Brain pericyte (primary cell): ENCODE data around the gene GPR61.

ENCODE experiments used
- DNase-seq: peaks from one replicate; pipeline ENCODE4 v3.0.0-alpha.2; 2012; ENCODE audit warnings: low read depth, low spot score

The GPR61 gene

GRCh38 chr1:109509176-109510134, 30.2 kb upstream of the GPR61 start, which contains the start of gene AMIGO1:
Gene AMIGO1 (minus strand): TSS chr1:109509727. CDS start chr1:109508912, 815 bp downstream.
- DNase-seq, result no peak

- DNase-seq, result no peak
These were observed 26.5 kb upstream of the GPR61 start for GRCh38 chr1:109513110-109513710.

DNA sequence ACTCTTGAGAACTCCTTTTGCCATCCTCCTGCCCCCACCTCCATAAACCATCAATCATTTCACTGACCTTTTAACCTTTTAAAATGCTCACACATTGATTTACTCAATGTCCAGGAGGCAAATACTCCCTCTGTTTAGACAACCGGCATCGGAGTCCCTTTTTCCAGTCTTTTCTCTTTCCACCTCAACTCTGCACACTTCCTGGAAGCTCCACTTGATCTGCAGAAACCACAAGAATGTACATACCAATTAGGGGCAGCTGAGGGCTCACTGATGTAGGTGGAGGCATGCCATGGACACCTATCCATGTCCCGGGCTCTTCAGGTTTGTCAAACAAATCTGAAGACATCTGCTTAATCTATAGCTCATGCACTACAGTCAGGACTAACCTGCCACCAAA, 24.8 kb upstream of the GPR61 start:
- no peak for DNase-seq

- DNase-seq, result no peak
These were observed 22.8 kb upstream of the GPR61 start for GRCh38 chr1:109516872-109517271.

DNA sequence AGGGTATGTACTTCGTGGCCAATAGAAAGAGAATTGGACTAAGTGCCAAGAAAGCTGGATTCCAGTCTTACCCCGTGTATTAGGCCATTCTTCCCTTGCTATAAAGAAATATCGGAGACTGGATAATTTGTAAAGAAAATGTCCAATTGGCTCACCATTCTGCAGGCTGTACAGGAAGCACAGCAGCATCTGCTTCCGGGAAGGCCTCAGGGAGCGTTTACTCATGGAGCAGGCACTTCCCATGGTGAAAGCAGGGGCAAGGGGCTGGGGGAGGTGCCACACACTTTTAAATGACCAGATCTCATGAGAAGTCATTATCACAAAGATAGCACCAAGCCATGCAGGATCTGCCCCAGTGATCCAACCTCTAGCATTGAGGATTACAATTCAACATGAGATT, 22.3 kb upstream of the GPR61 start:
- no peak for DNase-seq

DNA sequence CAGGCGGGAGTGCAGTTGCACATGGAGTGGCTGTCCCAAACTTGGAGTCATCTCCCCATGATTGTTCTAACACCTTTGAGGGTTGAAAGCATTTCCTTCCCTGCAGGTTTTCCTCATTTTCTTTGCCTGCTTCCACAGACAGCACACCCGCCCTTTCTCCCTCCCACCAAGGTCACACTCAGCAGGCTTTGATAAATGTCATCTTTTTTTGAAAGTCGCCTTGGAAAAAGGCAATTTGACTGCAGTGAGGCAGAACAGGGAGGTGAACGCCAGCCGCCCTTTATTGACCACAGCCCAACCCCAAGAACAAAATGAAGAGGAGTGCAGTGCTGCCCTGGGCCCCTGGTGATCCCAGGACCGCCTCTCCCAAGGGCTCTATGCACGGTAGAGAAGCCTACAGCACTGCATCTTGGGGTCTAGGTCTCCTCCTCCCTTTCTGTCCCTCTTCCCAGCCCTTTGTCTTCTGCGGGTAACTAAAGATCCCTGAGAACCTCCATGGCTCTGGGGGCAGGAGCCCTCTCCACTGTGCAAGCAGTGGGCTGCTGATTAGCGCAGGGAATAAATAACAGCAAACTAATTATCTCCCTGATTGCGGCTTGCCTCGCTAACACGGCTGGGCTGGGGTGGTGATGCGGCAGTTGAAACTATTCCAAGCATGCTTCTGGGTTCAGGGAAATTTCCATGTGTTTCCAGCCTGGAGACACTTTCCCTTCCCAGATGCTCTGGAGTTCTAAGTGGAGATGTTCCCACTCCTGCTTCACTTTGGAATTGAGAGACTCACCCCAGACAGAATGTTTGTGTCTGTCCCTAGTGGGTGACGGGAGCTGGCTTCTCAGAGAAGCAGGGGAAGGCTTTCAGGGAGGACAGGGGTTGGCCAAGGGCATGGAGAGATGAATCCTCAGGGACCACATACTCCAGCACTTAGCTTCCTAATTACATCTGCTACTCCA, 18.4 kb upstream of the GPR61 start:
- DNase-seq, result no peak

DNA sequence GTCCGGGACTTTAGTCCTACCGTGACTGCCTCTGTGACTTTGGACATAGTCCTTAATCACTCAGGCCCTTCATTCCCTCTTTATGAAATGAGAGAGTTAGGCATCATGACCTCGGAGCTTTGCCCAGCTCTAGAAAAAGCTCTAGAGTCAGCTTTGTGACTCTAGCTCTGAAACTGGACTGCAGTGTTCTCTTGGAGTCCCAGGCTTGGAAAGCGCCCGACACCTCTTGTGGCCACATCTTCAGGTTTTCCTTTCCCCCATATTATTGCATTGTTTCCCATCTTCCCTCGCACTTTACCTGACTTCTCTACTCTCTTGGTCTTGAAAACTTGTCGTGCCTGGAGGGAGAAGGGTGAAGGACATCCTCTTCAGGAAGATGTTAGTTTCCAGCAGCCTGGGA, 17.6 kb upstream of the GPR61 start:
- DNase-seq, result no peak

DNA sequence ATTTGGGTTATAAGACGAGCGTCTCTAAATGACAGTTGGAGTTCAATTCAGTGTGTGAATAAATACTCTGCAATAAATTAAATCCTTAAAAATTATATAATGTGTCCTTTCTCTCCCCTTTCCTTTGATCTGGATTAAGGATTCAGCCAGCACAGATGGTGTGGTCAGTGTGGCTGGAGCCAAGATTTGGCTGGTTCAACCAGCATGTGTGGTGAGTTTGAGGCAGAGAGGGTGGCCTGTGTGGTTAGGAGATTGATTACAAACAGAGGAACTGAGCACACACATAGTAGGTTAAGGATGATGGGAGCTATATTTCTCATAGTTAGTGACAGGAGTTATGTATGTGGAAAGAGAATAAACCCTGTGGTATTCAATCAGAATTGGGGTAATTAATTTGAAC, 16.0 kb upstream of the GPR61 start:
- DNase-seq, result no peak

DNA sequence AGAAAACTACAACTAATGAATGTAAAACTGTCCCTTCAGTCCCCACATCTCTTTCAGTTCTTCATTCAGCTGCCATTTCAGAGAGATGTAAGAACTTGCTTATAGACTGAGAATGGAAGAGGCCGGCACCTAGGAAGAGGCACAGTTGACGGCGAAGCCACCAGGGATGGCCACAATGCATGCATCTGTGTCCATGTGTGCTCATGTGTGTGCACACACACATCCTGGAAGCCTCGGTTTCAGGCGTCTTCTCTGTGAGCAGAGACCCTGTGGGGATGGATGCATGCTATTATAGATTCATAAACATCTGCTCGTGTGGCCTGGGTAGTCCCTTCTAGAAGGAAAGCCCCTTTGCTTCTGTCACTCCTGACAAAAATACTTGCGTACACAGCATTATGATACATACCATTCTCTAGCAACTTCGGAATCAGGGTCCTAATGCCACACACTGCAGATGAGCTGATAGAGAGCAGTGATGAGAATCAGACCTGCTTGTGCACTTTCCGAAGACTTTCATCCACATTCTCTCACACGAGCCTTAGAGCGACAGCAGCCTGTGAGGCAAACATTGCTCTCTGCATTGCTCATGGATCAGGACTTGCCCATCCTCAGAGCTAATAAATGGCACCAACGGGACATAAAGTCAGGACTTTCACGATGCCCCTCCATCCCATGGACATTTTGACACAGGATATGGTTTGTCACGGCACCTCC, 12.4 kb upstream of the GPR61 start:
- no peak for DNase-seq

DNA sequence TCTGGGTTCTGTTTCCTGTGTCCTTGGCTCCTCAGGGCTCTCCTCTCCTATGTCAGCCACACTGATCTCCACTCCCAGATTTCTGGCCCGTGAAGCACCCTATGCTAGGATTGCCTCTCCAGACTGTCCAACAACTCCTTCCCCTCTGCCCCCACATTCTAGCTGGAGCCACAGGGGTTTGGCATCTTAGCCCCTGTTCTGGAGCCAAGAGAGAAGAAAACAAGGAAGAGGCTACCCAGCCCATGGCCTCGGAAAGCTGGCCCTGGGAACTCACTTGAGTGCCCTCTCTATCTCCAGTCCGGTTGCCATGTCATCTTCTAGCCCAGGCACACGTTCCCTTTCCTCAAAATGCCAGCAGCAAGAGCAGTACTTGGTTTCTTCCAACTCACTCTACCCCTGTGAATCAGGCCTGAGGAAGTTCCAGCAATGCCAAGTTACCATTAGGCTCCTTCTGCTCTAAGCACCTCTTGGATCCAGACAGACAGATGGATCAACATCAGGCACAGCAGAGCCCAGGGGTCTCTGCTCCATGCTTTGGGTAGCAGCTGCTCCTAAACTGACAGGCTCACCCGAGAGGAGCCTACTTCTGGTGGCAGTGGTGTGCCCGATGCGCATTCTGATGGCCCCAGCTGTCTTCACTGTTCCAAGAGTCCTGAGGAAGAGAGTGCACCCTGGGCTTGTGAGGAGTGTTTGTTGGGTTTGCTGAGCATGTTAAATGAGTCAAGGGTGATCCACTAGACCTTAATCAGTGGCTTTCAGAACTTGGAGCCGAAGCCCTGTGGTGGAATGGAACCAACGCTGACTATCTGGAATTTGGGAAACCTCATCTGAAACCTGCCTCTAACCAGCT, 11.6 kb upstream of the GPR61 start:
- no peak for DNase-seq

GRCh38 chr1:109528712-109529111, 11.0 kb upstream of the GPR61 start:
- no peak for DNase-seq

DNA sequence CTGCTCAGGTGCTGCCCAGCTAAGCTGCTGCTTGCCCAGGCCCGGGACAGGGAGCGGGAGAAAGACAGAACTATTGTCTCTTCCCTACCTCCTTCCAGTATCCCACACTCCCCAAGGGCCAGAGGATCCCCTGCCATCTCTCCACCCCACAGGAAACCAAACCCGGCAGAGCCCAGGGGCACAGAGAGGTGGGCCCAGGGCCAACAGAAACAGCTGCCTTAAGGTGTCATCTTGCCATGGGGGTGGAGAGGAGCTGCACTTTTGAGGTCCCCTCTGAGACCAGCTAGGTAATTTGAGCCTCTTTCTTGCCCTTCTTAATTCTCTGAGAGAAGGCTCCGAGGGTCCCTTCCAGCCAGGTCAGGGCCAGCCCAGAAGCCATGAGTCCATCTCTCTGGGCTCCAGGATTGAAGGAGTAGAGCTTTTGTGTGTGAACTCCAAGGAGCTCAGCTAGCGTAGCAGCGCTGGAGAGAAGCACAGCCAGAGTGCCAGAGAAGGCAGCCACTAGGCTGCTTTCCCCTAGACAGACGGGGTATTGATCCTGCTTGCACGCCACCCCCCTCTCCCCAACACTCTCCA, 9.7 kb upstream of the GPR61 start:
- DNase-seq, result no peak

DNA sequence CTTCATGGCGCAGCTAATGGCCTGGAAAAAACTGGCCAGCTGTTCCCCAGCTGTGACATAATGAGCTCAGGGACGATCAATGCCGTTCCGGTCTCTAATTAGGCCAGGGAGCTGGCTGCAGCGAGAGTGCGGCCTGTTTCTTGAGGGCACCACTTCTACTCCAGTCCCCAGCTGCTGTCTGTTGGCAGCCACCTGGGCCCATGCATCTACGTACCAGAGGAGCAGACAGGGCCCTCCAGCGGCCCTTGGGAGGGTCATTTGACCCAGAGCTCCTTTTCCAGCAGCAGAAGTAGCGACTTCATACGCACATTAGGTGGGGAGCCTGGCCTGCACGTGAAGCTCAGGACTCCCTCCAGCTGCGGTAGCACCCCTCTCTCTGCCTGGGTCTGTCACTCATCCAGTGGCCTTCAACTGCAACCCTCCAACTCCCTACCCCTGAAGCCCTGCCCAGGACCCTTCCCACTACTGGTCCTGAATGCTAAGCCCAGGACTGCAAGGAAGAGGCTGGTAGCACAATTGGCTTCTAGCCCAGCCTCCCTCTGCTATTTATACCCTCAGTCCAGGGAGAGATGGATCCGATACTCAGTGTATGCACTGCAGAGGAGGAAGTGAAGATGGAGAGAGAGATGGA, 9.1 kb upstream of the GPR61 start:
- no peak for DNase-seq

GRCh38 chr1:109531380-109531779, 8.3 kb upstream of the GPR61 start:
- no peak for DNase-seq

- DNase-seq, result no peak
These were observed 7.8 kb upstream of the GPR61 start for GRCh38 chr1:109531826-109532364.

DNA sequence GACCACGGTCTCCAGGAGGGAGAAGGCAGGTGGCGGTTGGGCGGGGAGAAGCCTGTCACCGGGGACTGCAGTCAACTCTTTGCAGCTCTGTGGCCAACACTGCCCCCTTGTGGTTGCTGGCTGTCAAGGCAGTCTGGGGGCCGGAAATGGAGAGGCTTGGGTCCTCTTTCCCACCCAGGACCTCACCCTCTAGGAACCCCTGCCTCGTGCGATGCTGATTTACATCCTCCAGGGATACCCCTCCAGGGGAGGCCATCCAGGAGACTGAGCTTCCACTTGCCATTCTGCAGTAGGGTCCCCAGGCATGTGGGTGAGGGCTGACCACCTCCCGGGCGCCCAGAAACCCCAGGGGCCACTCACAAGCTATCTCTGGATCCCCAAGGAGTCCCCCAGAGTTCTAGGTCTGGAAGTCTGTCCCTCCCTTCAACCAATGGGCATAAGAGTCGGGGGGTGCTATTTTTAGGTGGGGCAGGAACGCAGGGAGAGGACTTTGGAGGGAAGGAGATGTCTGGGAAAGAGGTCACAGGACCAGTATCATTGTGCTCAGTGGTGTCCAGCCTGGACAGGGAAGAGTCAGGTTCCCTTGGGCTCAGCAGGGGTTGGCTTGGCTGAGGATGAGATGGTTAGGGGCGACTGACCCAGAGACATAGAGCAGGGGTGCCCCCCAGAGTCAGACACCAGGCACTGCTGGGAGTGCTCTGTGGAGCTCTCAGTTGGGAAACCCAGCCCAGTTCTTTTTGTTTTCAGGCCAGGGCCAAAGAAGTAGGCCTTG, 7.1 kb upstream of the GPR61 start:
- DNase-seq, result no peak

DNA sequence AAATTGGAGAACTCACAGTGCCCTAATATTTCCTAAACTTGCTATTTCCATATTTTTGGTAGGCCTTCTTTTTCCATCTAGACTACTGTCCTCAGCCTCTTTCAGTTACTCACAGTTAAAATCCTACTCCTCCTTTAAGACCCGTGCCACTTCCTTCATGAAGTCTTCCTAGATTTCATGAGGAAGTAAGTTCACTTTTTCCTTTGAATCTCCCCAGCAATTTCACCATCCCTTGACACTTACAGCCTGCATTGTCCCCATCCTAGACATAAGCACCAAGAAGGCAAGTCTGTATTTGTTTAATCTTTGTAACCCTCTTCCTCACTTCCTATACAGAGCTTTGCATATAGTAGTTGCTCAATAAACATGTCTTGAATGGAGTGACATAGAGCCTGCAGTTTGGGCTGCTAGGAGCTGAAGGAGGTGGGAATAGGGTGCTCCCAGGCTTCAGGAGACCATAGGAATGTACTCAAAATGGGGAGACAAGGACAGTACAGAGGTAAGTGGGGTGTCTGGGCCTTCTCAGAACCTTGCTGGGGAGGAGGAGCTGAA, 5.3 kb upstream of the GPR61 start:
- DNase-seq, result no peak

DNA sequence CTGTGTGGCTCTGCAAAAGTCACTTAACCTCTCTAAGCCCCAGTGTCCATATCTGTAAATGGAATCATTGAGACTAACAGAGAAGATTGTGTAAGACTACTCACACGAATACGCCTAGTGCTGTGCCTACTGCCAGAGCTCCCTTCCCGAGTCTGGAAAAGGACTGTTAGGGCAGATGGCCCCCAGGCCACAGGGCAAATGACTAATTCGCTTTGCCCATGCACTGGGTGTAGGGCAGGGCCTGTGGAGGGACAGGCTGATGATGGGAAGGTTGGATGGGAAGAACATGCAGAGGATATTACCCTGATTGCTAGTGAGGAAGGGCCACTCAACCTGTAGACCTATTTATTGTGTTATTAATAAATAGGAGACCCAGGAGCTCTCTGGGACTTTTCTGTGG, 4.2 kb upstream of the GPR61 start:
- DNase-seq, result no peak
